Loucy (cell line): ENCODE data around the gene IFT122.

Source experiments
- EZH2phosphoT487 ChIP-seq: fragments of 200-600 bp; IDR thresholded peaks from 2 replicates; pipeline ENCODE4 v1.6.1; 2018; ENCODE audit warnings: antibody characterized with exemption, mild to moderate bottlenecking, moderate library complexity, borderline replicate concordance
- TF ChIP-seq, protein P1 (sequence below): fragments of 200-600 bp; sonication (generic); conservative IDR thresholded peaks from 2 replicates; pipeline ENCODE4 v1.5.1; 2014; ENCODE audit warnings: mild to moderate bottlenecking, antibody characterized with exemption, low read length

- TF ChIP-seq, protein P1, sequence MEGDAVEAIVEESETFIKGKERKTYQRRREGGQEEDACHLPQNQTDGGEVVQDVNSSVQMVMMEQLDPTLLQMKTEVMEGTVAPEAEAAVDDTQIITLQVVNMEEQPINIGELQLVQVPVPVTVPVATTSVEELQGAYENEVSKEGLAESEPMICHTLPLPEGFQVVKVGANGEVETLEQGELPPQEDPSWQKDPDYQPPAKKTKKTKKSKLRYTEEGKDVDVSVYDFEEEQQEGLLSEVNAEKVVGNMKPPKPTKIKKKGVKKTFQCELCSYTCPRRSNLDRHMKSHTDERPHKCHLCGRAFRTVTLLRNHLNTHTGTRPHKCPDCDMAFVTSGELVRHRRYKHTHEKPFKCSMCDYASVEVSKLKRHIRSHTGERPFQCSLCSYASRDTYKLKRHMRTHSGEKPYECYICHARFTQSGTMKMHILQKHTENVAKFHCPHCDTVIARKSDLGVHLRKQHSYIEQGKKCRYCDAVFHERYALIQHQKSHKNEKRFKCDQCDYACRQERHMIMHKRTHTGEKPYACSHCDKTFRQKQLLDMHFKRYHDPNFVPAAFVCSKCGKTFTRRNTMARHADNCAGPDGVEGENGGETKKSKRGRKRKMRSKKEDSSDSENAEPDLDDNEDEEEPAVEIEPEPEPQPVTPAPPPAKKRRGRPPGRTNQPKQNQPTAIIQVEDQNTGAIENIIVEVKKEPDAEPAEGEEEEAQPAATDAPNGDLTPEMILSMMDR, result no peak
- TF ChIP-seq EZH2phosphoT487, result no peak
Observed at GRCh38 chr3:129461461-129462146, 21.6 kb downstream of the IFT122 start.
